ENCODE data around the gene RHBG.
"Not testable (repeated sequence)": the region's sequence is repeated elsewhere in the genome, so short reads cannot be mapped to it uniquely, and the experiment has no call there.

Gene RHBG, protein sequence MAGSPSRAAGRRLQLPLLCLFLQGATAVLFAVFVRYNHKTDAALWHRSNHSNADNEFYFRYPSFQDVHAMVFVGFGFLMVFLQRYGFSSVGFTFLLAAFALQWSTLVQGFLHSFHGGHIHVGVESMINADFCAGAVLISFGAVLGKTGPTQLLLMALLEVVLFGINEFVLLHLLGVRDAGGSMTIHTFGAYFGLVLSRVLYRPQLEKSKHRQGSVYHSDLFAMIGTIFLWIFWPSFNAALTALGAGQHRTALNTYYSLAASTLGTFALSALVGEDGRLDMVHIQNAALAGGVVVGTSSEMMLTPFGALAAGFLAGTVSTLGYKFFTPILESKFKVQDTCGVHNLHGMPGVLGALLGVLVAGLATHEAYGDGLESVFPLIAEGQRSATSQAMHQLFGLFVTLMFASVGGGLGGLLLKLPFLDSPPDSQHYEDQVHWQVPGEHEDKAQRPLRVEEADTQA

DNA sequence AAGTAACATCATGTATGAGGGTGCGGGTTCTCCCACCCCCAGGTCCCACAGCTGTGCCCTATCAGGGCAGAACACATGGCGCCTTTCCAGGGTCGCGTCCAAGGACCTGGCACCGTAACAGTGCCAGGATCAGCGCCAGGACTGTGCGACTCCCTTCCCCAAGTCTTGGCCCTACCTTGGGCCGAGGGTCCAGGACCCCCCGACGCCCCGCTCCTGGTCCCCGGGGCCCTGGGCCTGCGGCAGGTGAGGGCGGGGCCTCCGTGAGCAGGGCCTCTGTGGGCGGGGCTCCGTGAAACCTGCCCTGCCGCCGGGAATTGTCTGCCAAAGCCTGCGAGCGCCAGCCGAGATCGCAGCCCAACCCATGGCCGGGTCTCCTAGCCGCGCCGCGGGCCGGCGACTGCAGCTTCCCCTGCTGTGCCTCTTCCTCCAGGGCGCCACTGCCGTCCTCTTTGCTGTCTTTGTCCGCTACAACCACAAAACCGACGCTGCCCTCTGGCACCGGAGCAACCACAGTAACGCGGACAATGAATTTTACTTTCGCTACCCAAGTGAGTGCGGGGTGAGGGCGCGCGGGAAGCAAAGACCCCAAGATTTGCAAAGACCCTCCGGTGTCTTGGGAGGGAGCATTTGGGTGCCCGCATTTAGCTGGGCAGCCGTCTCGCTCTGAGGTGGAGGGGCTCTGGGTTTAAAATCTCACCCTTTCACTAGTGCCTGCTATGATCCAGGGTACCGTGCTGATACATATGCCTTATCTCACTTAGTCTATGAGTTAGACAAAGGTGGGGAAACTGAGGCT lies at the start of gene RHBG:
TSS of gene RHBG (plus strand) at position 323 of the 796 bp plus-strand sequence. CDS start at position 362, 39 bp downstream.
- DNase-seq: peak; percentile 10

DNA sequence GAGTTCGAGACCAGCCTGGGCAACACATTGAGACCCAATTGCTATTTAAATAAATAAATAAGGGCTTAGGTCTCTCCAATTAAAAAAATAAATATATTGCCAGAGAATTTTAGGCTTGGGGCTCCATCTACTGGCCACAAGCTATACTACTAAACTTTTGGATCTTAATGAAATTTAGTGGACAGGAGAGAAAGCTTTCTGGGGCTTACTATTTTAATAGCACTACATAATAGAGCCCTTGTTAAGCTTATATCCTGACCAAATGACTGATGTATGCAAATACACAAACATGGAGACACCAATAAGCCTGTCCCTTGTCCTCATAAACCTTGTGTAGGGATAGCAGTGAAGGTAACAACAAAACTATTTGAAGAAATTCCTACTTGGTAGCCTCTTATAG lies 49.3 kb upstream of the RHBG start:
- peak; percentile 49 for DNase-seq

DNA sequence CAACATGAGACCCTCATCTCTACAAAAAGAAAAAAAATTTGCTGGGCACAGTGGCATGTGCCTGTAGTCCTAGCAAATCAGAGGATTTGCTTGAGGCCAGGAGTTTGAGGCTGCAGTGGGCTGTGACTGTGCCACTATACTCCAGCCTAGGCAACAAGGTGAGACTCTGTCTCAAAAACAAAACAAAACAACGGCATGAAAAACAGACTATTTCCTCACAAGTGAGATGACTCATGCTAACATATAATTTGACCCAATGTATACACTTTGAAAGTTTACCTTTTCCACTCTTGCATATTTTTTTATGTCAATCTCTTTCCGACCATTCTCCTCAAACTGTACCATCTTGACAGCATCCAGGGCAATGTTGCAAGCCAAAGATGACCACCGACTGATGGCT lies 48.5 kb upstream of the RHBG start:
- DNase-seq: no peak

DNA sequence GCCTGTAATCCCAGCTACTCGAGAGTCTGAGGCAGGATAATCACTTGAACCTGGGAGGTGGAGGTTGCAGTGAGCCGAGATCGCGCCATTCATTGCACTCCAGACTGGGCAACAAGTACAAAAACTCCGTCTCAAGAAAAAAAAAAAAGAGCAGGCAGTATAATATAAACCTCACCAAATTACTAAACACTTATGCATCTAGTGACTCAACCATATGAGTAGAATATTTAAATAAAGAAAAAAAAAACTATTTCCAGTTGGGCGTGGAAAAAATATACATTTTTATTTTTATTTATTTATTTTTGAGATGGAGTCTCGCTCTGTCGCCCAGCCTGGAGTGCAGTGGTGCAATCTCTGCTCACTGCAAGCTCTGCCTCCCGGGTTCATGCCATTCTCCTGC lies 45.8 kb upstream of the RHBG start:
- DNase-seq: not testable (repeated sequence)

DNA sequence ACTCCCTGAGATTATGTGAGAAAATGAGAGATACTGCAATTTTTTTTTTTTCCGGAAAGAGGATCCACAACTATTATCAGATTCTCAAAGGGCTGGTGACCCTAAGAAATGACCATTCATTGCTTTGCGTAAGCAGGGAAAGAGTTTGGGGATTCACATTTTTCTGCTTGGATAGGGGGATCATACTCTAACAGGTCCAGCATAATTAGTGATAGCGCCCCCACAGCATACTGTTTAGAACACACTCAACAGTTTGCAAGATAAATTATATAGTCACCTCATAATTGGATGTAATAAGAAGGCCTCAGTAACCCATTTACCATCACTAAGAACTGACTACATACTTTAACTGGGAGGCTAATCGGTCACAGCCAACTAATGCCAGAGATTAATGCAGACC lies 32.8 kb upstream of the RHBG start:
- DNase-seq: peak; percentile 17

DNA sequence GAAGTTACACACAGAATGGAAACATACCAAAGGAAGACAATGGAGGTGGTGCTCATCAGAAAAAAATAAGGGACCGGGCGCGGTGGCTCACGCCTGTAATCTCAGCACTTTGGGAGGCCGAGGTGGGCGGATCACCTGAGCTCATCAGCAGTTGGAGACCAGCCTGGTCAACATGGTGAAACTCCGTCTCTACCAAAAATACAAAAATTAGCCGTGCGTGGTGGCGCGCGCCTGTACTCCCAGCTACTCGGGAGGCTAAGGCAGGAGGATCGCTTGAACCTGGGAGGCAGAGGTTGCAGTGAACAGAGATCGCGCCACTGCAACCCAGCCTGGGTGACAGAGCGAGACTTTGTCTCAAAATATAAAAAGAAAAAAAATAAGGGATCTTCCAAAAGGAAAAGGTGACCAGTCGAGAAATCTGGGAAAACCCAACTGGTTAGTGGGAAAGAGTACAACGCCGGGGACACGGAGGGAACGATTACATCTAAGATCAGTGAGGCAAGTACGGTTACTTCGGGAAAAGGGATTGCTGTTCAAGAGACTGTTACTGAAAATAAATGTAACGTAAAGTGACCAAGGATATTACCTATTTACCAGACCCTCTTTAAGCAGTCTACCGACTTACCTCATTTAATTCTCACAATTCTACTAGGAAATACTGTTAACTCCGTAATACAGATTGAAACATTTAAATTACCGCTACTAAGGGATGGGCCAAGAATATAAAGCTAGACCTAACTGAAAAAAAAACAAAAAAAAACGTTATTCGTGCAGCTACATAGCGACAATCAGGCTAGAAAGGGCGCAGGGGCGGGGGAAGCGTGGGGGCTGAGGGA lies 31.7 kb upstream of the RHBG start:
- no peak for DNase-seq

DNA sequence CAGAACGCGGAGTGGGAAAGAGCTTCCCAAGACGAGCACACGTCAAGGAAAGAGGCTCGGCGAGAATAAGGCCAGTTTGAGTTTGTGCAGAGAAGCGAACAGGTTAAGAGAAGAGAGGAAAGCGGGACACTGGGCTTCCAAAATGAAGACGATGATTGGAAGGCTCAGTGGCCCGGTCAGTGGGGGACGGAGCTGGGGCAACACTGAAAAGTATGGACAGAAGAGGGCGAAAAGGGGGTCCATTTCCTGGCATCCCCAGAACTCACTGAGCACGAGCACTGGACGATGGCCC lies 31.2 kb upstream of the RHBG start:
- no peak for DNase-seq

DNA sequence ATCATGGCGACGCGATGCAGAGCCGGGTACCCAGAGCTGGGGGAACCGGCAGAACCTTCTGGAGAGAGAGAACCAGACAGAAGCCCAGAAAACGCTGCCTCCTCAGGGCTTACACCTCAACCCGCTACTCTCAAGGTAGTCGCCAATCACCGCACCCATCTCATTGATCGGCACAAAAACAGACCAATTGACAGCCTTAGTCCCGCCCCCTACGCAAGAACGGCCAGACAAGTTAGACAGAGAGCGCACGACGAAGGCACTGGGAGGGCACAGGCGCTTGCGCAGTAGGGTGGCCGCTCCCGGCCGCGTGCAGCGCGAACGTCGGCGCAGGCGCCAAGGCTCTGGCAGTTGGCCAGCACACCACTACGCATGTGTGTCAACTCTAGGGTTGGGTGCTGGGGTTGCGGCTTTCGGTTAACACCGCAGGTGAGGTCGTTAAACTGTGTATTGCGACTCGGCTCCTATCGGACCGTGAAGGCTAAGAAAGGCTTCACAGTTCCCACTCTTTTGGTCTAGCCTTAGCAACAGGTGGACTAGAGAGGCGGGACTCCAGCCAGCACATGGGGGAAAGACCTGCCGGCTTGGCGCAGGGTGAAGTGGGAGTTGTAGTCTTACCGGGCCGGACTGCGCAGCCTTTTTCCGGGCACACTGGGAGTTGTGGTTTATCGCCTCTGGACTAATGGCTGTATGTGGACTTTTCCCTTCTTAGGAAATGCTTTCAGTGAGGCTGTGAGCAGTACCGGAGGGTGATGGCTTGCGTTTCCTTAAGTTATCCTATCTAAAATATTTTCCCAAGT lies 30.6 kb upstream of the RHBG start, which contains the start of the genes CCT3 and TSACC:
TSS of gene CCT3 (minus strand) at position 113 of the 797 bp plus-strand sequence. CDS start at position 5, 108 bp downstream.
TSS of gene TSACC (plus strand) at position 347 of the 797 bp plus-strand sequence. CDS start 1,232 bp downstream, outside the sequence.
- DNase-seq: peak; percentile 100

DNA sequence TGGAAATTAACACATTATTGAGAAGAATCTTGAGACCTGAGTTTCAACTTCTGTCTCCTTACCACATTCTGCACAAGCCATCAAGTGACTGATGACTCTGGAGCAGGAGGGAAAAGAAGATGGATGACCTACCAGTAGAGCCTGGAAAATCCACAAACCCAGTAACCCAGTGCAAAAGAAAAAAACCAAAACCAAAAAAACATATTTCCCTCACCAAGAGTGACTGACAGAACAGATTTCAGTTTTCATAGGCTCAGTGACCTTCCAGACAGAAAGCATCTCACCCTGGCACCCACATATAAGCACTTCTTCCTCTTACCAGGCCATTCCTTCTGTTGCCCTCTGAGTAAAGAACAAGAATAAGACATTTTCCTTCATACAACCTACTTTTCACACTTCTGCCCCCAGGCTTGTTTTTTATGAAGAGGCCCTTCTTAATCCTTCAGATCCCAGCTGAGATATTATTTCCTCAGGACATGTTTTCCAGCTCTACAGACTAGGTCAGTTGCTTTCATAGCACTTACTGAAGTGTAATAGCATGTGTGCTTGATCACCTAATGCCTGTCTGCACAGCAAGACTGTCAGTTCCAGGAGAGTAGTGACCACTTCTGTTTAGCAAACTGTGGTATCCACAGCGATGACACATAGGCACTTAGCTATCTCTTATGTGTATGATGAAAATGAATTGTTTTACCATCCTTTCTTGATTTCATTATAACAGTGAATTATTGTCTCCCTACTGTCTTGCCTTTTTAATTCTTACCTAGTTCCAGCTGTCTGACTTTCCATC lies 26.6 kb upstream of the RHBG start:
- no peak for DNase-seq

DNA sequence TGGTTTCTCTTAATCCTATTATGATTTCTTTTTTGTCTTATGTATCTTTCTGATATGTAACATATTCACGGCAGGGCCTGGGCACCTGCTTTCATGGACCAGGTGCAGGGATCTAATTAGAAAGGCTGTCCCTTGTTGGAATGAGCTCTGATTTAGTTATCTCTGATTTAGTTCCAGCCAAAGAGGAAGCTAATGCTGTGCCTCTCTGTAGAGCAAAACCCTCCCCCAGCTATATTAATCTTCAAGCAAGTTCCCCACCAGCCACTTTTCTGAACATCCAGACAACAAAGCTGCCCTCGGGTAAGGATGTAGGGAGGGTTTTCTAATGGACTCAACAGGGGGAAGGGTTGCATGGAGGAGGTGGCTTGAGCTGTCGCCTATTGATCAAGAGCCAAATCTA lies 24.6 kb upstream of the RHBG start:
- no peak for DNase-seq

DNA sequence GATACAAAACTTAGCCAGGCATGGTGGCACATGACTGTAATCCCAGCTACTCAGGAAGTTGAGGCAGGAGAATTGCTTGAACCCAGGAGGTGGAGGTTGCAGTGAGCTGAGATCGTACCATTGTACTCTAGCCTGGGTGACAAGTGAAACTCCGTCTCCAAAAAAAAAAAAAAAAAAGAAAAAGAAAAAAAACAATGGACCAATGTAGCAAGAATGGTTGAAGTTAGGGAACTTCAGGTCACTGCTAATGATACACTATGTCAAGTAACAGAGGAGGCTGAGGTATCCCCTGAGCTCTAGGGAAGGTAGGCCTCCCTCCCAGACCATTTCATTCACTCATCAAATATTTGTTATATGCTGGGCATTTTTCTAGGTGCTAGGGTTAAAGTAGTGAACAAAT lies 23.0 kb upstream of the RHBG start:
- not testable (repeated sequence) for DNase-seq

DNA sequence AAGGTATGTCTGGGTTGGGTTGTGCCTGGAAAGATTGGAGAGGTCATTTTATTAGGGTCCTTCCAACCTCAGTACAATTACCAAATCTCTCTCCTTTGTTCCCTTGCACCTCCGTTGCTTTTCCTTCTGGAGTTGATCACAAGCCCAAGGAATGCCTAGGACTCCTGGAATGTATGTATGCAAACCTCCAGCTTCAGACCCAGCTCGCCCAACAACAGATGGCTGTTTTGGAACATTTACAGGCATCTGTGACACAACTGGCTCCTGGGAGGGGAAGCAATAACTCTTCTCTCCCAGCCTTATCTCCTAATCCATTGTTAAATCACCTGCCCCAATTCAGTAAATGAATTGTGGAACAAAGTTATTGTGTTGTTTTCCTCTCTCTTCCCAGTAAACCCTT lies 22.4 kb upstream of the RHBG start:
- DNase-seq: no peak

DNA sequence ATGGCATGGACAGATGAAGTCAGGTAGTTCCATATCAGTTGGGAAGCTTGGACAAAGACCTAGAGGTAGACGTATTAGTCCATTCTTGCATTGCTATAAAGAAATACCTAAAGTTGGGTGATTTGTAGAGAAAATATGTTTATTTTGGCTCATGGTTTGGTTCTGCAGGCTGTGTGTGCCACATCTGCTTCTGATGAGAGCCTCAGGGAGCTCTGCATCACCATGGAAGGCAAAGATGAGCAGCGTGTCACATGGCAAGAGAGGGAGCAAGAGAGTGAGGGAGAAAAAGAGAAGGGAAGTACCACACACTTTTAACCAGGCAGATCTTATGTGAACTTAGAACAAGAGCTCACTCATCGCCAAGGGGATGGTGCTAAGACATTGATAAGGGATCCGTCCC lies 21.7 kb upstream of the RHBG start:
- DNase-seq: no peak

DNA sequence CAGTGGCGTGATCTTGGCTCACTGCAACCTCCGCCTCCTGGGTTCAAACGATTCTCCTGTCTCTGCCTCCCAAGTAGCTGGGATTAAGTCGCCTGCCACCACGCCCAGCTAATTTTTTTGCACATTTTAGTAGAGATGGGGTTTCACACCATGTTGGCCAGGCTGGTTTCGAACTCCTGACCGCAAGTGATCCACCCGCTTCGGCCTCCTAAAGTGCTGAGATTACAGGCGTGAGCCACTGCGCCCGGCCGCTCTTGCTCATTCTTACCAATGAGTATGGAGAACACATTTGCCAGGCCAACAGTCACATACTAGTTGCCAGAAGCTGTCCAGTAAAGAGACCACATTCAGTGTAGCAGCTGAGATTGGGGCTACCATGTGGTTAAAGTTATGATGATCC lies 16.5 kb upstream of the RHBG start:
- DNase-seq: not testable (repeated sequence)

DNA sequence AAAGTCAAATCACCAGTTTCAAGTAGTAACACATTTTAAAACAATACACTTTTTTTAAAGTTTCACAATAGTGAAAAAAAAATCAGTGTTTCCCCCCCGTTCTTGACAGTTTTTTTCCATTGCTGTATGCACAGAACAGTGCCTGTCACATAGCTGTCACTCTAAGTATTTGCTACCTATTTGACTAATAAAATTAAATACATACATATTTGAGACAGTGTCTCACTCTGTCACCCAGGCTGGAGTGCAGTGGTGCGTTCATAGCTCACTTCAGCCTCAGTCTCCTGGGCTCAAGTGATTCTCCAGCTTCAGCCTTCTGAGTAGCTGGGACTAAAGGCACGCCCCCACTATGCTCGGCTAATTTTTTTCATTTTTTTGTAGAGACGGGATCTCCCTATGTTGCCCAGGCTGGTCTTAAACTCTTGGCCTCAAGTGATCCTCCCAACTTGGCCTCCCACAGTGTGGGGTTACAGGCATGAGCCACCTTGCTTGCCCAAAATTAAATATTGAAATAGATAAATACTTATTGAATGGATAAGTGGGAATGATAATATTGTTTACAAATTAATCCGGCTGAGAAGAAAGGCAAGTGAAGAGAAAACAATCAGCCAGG lies 12.6 kb upstream of the RHBG start:
- no peak for DNase-seq

DNA sequence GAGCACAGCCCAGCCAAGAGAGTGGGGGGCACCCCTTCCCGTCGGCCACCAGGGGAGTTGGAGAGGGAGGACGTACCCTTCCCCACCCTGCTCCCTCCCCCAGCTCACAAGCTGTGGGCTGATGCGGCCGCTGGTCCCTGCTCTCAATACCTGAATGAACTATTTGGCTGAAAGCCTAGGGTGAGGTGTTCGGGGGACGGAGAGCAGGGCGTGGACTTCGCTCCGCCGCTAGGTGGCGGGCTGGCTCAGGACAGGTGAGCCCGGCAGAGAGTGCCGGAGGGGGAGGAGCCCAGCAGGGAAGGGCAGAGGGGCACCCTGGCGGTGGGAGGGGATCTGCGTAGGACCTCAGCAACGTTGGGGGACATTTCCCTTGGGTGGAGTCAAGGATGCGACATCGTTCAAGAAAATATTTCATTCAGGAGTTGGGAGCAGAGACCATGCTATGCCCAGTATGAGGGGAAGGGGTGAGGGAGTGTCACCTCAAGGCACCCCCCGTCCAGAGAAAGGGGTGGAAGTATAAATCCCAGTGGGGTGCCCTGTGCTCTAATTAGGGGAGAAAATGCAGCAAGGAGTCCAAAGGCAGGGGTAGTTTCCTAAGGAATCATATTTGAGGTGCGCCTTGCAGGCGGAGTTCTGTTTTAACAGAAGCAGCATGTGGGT lies 12.0 kb upstream of the RHBG start:
- peak; percentile 73 for DNase-seq

DNA sequence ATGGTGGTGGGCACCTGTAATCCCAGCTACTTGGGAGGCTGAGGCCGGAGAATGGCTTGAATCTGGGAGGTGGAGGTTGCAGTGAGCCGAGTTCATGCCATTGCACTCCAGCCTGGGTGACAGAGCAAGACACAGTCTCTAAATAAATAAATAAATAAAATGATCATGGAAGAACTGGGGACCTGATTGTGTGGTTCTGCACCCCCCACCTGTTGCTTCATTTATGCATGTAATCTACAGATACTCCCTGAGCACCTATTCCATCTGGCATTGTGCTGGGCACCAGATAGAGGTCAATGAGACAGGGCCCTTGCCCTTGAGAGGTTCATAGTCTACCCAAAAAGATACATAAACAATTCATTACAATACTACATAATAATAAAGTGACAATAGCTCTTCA lies 11.0 kb upstream of the RHBG start:
- DNase-seq: no peak

DNA sequence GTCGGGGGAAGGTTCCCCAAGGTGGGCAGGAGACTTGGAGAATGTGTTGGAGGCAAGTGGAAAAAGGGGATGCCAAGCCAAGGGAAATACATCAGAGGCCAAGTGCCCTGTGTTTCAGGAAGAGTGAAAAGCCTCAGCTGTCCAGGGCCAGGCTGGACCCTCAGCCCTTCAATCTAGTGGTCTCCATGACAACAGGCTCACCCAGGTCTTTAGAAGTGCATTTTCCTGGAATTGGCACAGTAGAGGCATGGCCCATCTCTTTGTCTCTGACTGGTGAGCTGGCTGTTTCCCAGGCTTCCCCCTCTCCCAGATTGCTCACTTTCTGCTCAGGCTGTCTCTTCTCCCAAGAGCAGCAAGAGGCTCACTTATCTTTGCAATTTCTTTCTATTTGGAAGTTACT lies 10.4 kb upstream of the RHBG start:
- DNase-seq: no peak

DNA sequence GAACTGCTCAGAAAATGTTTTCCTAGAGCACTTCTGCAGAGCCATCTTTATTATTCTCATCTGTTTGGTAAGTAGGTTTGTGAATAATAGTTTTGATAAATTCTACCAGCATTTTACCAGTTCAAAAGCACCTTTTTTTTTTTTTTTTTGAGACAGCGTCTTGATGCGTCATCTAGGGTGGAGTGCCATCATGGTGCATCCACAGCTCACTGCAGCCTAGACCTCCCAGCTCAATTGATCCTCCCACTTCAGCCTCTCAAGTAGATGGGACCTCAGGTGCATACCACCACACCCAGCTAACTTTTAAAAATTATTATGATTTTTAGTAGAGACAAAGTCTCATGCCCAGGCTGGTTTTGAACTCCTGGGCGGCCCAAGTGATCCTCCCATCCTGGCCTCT lies 9.8 kb upstream of the RHBG start:
- no peak for DNase-seq

DNA sequence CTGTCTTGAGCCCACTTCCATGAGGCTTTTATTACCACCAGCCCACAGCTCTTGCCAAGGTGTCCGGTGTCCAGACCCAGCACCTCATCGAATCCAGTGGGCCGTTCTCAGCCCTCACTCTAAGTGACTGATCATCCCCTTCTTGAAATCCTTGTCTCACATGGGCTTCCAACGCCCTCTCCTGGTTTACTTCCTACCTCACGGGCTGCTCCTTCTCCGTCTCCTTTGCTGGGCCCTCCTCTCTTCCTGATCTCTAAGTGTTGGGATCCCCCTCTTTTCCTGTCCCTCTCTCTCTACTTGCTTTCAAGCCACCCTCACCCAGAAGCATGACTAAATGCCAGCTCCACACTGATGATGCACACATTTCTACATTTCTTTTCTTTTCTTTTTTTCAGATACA lies 9.0 kb upstream of the RHBG start:
- DNase-seq: no peak
